K562 (cell line): ENCODE data around the gene SLC4A2. TPM values are rescaled to one million over a fixed set of nuclear protein-coding genes. Genes with fewer than 3 reads are reported as not detected.

Experiments
- ATAC-seq: fragments of 200-7000 bp; cut with Tn5 transposase; 3 replicates; pipeline ENCODE4 v1.9.1; 2020; ENCODE audit warnings: moderate library complexity
- BruUV-seq: library from RNA; stranded (reverse); fragments of 400-500 nt; replicated peaks from 2 replicates; lab custom pipeline; 2021; lab: Mats Ljungman, UMichigan
- CTCF ChIA-PET: fragments of 300-600 bp; formaldehyde crosslinking; extraction: SDS; loops from one replicate; lab custom pipeline; 2021; ENCODE audit warnings: low intra/inter-chr PET ratio; lab: Yijun Ruan, JAX
- POLR2A ChIA-PET: fragments of 300-600, 350-650 bp; sonication (Branson Sonifier 250); formaldehyde crosslinking; extraction: SDS; loops from one replicate; lab custom pipeline; 2021; ENCODE audit warnings: antibody characterized with exemption, inconsistent platforms; lab: Yijun Ruan, JAX
- DNase-seq, 4 experiments: peaks; one replicate each; pipeline versions ENCODE4 v3.0.0 to v3.0.0-alpha.2; 2011 to 2018; ENCODE audit warnings: low spot score in 3 of 4, mixed read lengths in 3 of 4; ENCODE audit errors: extremely low read depth in 1 of 4
- FAIRE-seq: peaks from 2 replicates; lab custom pipeline; 2011; peaks lifted over from hg19 to GRCh38; lab: Jason Lieb, UNC
- H2AFZ ChIP-seq: 2 replicates; pipeline ENCODE4 v1.6.0; 2011; ENCODE audit warnings: low read depth, low read length, control low read depth, inconsistent platforms
- H3K27ac ChIP-seq: fragments of 200-600 bp; 3 replicates; pipeline ENCODE4 v1.8.0; 2011; ENCODE audit warnings: low read depth, mild to moderate bottlenecking, control low read depth, inconsistent platforms, low read length, moderate library complexity, mixed read lengths; ENCODE audit errors: extremely low read depth
- H3K27me3 ChIP-seq, 2 experiments: fragments of 300-600 bp in 1 of 2; 2 replicates in 1 of 2; 3 replicates in 1 of 2; pipeline versions ENCODE4 v1.6.0 to v1.8.0; 2011; ENCODE audit warnings: inconsistent platforms in 2 of 2, low read length in 2 of 2, mild to moderate bottlenecking in 1 of 2, mixed read lengths in 1 of 2, moderate library complexity in 1 of 2; ENCODE audit not compliant: control insufficient read depth in 2 of 2, insufficient read depth in 2 of 2
- H3K36me3 ChIP-seq: fragments of 300-600 bp; 3 replicates; pipeline ENCODE4 v1.8.0; 2011; ENCODE audit warnings: mild to moderate bottlenecking, low read length, inconsistent platforms; ENCODE audit not compliant: control insufficient read depth, insufficient read depth
- H3K4me1 ChIP-seq, 2 experiments: fragments of 200-600 bp in 1 of 2; replicated peaks in 1 of 2; 2 replicates in 1 of 2; 3 replicates in 1 of 2; pipeline versions ENCODE4 v1.5.1 to v1.8.0; 2011; ENCODE audit warnings: inconsistent platforms in 2 of 2, low read length in 2 of 2, mild to moderate bottlenecking in 1 of 2, mixed read lengths in 1 of 2, moderate library complexity in 1 of 2; ENCODE audit not compliant: control insufficient read depth in 2 of 2, insufficient read depth in 2 of 2
- H3K4me2 ChIP-seq: 2 replicates; pipeline ENCODE4 v1.6.1; 2011; ENCODE audit warnings: low read length, control low read depth, inconsistent platforms, mixed read lengths; ENCODE audit not compliant: insufficient read depth
- H3K4me3 ChIP-seq: fragments of 200-600 bp; sonication (generic), shearing (Covaris generic); 2 replicates; pipeline ENCODE4 v1.5.1; 2016; ENCODE audit warnings: control low read depth, inconsistent platforms
- H3K79me2 ChIP-seq: fragments of 200-600 bp; 3 replicates; pipeline ENCODE4 v1.8.0; 2011; ENCODE audit warnings: low read length, inconsistent platforms; ENCODE audit not compliant: control insufficient read depth, insufficient read depth
- H3K9ac ChIP-seq, 2 experiments: 2 replicates each; pipeline versions ENCODE4 v1.6.0 to v1.6.1; 2011; ENCODE audit warnings: low read depth in 2 of 2, low read length in 2 of 2, control low read depth in 1 of 2, inconsistent platforms in 1 of 2, mild to moderate bottlenecking in 1 of 2, mixed read lengths in 1 of 2; ENCODE audit not compliant: insufficient read depth in 1 of 2
- H3K9me1 ChIP-seq: one replicate; pipeline ENCODE4 v1.6.0; 2011; ENCODE audit warnings: inconsistent platforms, mild to moderate bottlenecking, low read length, moderate library complexity; ENCODE audit not compliant: control insufficient read depth, insufficient read depth
- H3K9me3 ChIP-seq: replicated peaks from 2 replicates; pipeline ENCODE4 v1.5.1; 2011; ENCODE audit warnings: low read depth, low read length, inconsistent platforms; ENCODE audit not compliant: control insufficient read depth, insufficient read depth
- H4K20me1 ChIP-seq: replicated peaks from 2 replicates; pipeline ENCODE4 v1.6.1; 2011; ENCODE audit warnings: low read length, inconsistent platforms, mixed read lengths; ENCODE audit not compliant: control insufficient read depth, insufficient read depth
- BRD4 ChIP-seq: fragments of 200-600 bp; sonication (generic); IDR thresholded peaks from 2 replicates; pipeline ENCODE4 v1.6.1; 2017; ENCODE audit warnings: inconsistent platforms
- CAMTA2 ChIP-seq: fragments of 250-450 bp; sonication (Bioruptor Pico); conservative IDR thresholded peaks from 2 replicates; pipeline ENCODE4 v1.5.1; 2022
- CGGBP1 ChIP-seq: fragments of 250-450 bp; sonication (Bioruptor Pico); IDR thresholded peaks from 2 replicates; pipeline ENCODE4 v1.9.0; 2021; ENCODE audit warnings: mild to moderate bottlenecking
- CREB1 ChIP-seq, 2 experiments: sonication (generic) in 1 of 2; formaldehyde crosslinking in 1 of 2; IDR thresholded peaks; 2 replicates each; pipeline versions ENCODE4 v1.6.1 to v1.8.0; 2012 to 2022; ENCODE audit warnings: inconsistent platforms in 1 of 2, mild to moderate bottlenecking in 1 of 2, missing genetic modification reagents in 1 of 2, moderate library complexity in 1 of 2
- GTF2A2 ChIP-seq: IDR thresholded peaks from 2 replicates; pipeline ENCODE4 v1.6.1; 2016; ENCODE audit warnings: mild to moderate bottlenecking, missing genetic modification characterization, missing compliant biosample characterization
- HNRNPUL1 ChIP-seq: fragments of 200-400 bp; formaldehyde crosslinking; IDR thresholded peaks from 2 replicates; pipeline ENCODE4 v1.6.1; 2017; ENCODE audit warnings: low read length
- KAT8 ChIP-seq: fragments of 450-650 bp; IDR thresholded peaks from 2 replicates; pipeline ENCODE4 v1.6.1; 2016; ENCODE audit warnings: low read depth, mild to moderate bottlenecking
- MTA1 ChIP-seq: fragments of 450-650 bp; IDR thresholded peaks from 2 replicates; pipeline ENCODE4 v1.6.1; 2017; ENCODE audit warnings: borderline replicate concordance
- PTTG1 ChIP-seq: fragments of 450-650 bp; IDR thresholded peaks from 2 replicates; pipeline ENCODE4 v1.6.1; 2016; ENCODE audit warnings: low read depth, mild to moderate bottlenecking, missing genetic modification characterization, missing compliant biosample characterization
- SAFB ChIP-seq: fragments of 200-400 bp; formaldehyde crosslinking; IDR thresholded peaks from 2 replicates; pipeline ENCODE4 v1.6.1; 2017; ENCODE audit warnings: low read depth, low read length, borderline replicate concordance
- SMARCB1 ChIP-seq: IDR thresholded peaks from 2 replicates; pipeline ENCODE4 v1.6.1; 2011; ENCODE audit warnings: improper control_type of control experiment, low read depth; ENCODE audit not compliant: insufficient read length
- SPI1 ChIP-seq: IDR thresholded peaks from 2 replicates; pipeline ENCODE4 v1.6.1; 2011; ENCODE audit warnings: low read depth, low read length, control low read depth, borderline replicate concordance
- SREBF1 ChIP-seq: fragments of 150-350 bp; IDR thresholded peaks from 2 replicates; pipeline ENCODE4 v1.6.1; 2014; ENCODE audit warnings: antibody characterized with exemption, low read depth, low read length, borderline replicate concordance
- TCF3 ChIP-seq: sonication (generic); formaldehyde crosslinking; IDR thresholded peaks from 2 replicates; pipeline ENCODE4 v1.4.0; 2020; ENCODE audit warnings: mild to moderate bottlenecking, missing genetic modification reagents
- XRCC3 ChIP-seq: fragments of 450-650 bp; IDR thresholded peaks from 2 replicates; pipeline ENCODE4 v1.6.1; 2017; ENCODE audit warnings: mild to moderate bottlenecking, moderate library complexity
- ZBTB8A ChIP-seq: fragments of 450-650 bp; IDR thresholded peaks from 2 replicates; pipeline ENCODE4 v1.6.1; 2018; ENCODE audit warnings: mild to moderate bottlenecking, moderate library complexity; ENCODE audit not compliant: partially characterized antibody
- ZNF696 ChIP-seq: fragments of 250-450 bp; sonication (Bioruptor Pico); conservative IDR thresholded peaks from 2 replicates; pipeline ENCODE4 v1.4.0; 2020; ENCODE audit warnings: mild to moderate bottlenecking, moderate library complexity
- WGBS: fragments of 100-300 bp; shearing (Covaris generic); methylation state at CpG from one replicate; pipeline ENCODE4 v1.1.6; 2016; ENCODE audit warnings: low coverage, mixed read lengths; ENCODE audit not compliant: insufficient coverage; ENCODE audit errors: missing lambda C conversion rate; 5-methylcytosine and 5-hydroxymethylcytosine counted together
- in situ Hi-C: fragments of 300-500 bp; cut with MboI; formaldehyde crosslinking; loops from 4 replicates; pipeline ENCODE4 v1.15.0; 2018; ENCODE audit warnings: inconsistent platforms, mixed read lengths
- intact Hi-C: fragments of 100-400 bp; cut with micrococcal nuclease; formaldehyde crosslinking; loops from 2 replicates; pipeline ENCODE4 v1.14.2; 2022
- polyA plus RNA-seq, 8 experiments: library from polyadenylated mRNA; depleted of rRNA in 4 of 8; stranded (reverse) in 5 of 8; unstranded in 3 of 8; fragments of >200 nt; fragmentation: Nextera tagmentation in 2 of 8; fragmentation: Illumina TruSeq in 1 of 8; extraction: Ambion mirVana in 2 of 8; extraction: Trizol in 1 of 8; gene quantifications; 2 replicates each; pipeline versions ENCODE4 v1.2.1 to v1.2.3, GENCODE V29; 2011 to 2014; ENCODE audit warnings: inconsistent platforms in 1 of 8, missing spikeins in 1 of 8
- total RNA-seq, 7 experiments: library from RNA; depleted of rRNA in 6 of 7; stranded (reverse); fragments of >200 nt in 6 of 7; fragmentation: Illumina TruSeq in 2 of 7; extraction: Trizol in 2 of 7; gene quantifications; 2 replicates each; pipeline versions ENCODE4 v1.2.1 to v1.2.3, GENCODE V29; 2011 to 2021; ENCODE audit warnings: low replicate concordance in 1 of 7

The SLC4A2 gene
- total and polyA plus RNA-seq, 9 of the 15 experiments (the other 6 are each of a cell fraction or from before 2014, with no cell fraction given), result 11.4 to 375 (median 130) TPM

- WGBS, result 77% methylated on average over 8 of the region's 8 CpGs
- BruUV-seq, result no TSS peak
- ATAC-seq (no peak), DNase-seq (no peak)
- Histone ChIP-seq H3K9me1 (no peaks in the 10 kb centered on the region), H3K4me2 (no peak overlapping the region), H3K27me3 (no peaks in the 10 kb centered on the region; a peak in 1 of 5 replicates), H3K4me3 (no peak overlapping the region), H3K4me1 (peaks cover 38 to 84% of the 10 kb centered on the region in 2 experiments), H3K36me3 (peaks cover 40% of the 10 kb centered on the region; the same call in 2 of the 3 replicates)
- CTCF ChIA-PET, result no interaction called here
- in situ Hi-C loops, result no loop called here
- POLR2A ChIA-PET, result interaction anchor here (0.9 to 1.2 kb wide), 4 partner anchors 9 to 15 kb away, joined by 3 to 4 read pairs (median 4); partner anchors contain the start of genes ABCB8 and ATG9B
- TF ChIP-seq HNRNPUL1, result no peak
- no peak for TF ChIP-seq CGGBP1
- TF ChIP-seq SMARCB1, result no peak
- TF ChIP-seq MTA1, result no peak
- TF ChIP-seq BRD4, result no peak
- no peak for TF ChIP-seq TCF3 (CRISPR knock-in tag)
- no peak for TF ChIP-seq XRCC3
- no peak for TF ChIP-seq ZNF696 (CRISPR knock-in tag)
- TF ChIP-seq SREBF1, result no peak
- TF ChIP-seq SAFB, result no peak
- no peak for TF ChIP-seq CREB1 (IDR thresholded peaks at IDR 0.05)
- TF ChIP-seq CREB1 (CRISPR knock-in tag; IDR thresholded peaks at IDR 0.05), result no peak
- TF ChIP-seq PTTG1 (tag), result no peak
- TF ChIP-seq ZBTB8A, result no peak
- TF ChIP-seq SPI1, result no peak
- no peak for TF ChIP-seq KAT8
- no peak for TF ChIP-seq GTF2A2
- no peak for TF ChIP-seq CAMTA2 (CRISPR knock-in tag)
- TF ChIP-seq, all 486 proteins: peak for 0
- Histone ChIP-seq H3K9me3 (no peaks in the 10 kb centered on the region), H3K27ac (no peak overlapping the region), H2AFZ (no peak overlapping the region), H4K20me1 (no peaks in the 10 kb centered on the region), H3K79me2 (peaks cover 32% of the 10 kb centered on the region), H3K9ac (peak overlapping the region in 1 of 2 experiments; percentile 28; a peak in 1 of 4 replicates)
- FAIRE-seq, result no peak
- intact Hi-C loops, result loop anchor here (10.0 kb wide), 1 partner anchor 160 kb away; no protein-coding TSS in a partner anchor
Measured at GRCh38 chr7:151014950-151015349, 44.4 kb upstream of the SLC4A2 start.
